Caki2 (cell line): ENCODE measurements around the gene METAP1. TPM values are rescaled to one million over a fixed set of nuclear protein-coding genes. Genes with fewer than 3 reads are reported as not detected.
A peak's percentile ranks its signal among the peaks of the same experiment; 100 is the strongest.
"Not testable (repeated sequence)": the region's sequence is repeated elsewhere in the genome, so short reads cannot be mapped to it uniquely, and the experiment has no call there.

Experiments used
- DNase-seq: peaks from one replicate; pipeline ENCODE4 v3.0.0-alpha.2; 2015; ENCODE audit warnings: low read depth
- in situ Hi-C: cut with HindIII; loops from 2 replicates; pipeline ENCODE4 v1.10.0; 2016; ENCODE audit warnings: low sequenced_read_pairs, low pct_unique_long_range_greater_than_20kb, mixed read lengths
- total RNA-seq: library from RNA; depleted of rRNA; stranded (reverse); fragments of >200 nt; shearing (Covaris generic); gene quantifications from 2 replicates; pipeline ENCODE4 v1.2.3, GENCODE V29; 2014; ENCODE audit warnings: low replicate concordance

The METAP1 gene
- total RNA-seq, 1 experiment from 2014 or later = 65.5 TPM

GRCh38 chr4:98994474-98995182 lies 893 bp upstream of the METAP1 start:
- no peak for DNase-seq
- in situ Hi-C loops = no loop called here

- in situ Hi-C loops = no loop called here
- DNase-seq = peak; percentile 45
Measured at GRCh38 chr4:98996056-98996764, 689 bp downstream of the METAP1 start.

GRCh38 chr4:98996765-98997068 lies 1.2 kb downstream of the METAP1 start:
- DNase-seq = no peak
- in situ Hi-C loops = no loop called here

- DNase-seq = no peak
- in situ Hi-C loops = no loop called here
Measured at GRCh38 chr4:98997166-98997565, 1.6 kb downstream of the METAP1 start.

- in situ Hi-C loops = no loop called here
- DNase-seq = no peak
Measured at GRCh38 chr4:98998551-98998950, 3.0 kb downstream of the METAP1 start.

- in situ Hi-C loops = no loop called here
- no peak for DNase-seq
Measured at GRCh38 chr4:99002279-99002678, 6.8 kb downstream of the METAP1 start.

GRCh38 chr4:99008051-99008450 lies 12.5 kb downstream of the METAP1 start:
- in situ Hi-C loops = no loop called here
- no peak for DNase-seq

GRCh38 chr4:99011910-99012309 lies 16.4 kb downstream of the METAP1 start:
- in situ Hi-C loops = no loop called here
- DNase-seq = no peak

- in situ Hi-C loops = no loop called here
- DNase-seq = no peak
Measured at GRCh38 chr4:99013402-99013843, 17.9 kb downstream of the METAP1 start.

- in situ Hi-C loops = no loop called here
- no peak for DNase-seq
Measured at GRCh38 chr4:99013884-99014523, 18.5 kb downstream of the METAP1 start.

- no peak for DNase-seq
- in situ Hi-C loops = no loop called here
Measured at GRCh38 chr4:99021386-99021785, 25.9 kb downstream of the METAP1 start.

GRCh38 chr4:99022566-99022965 lies 27.0 kb downstream of the METAP1 start:
- in situ Hi-C loops = no loop called here
- no peak for DNase-seq

GRCh38 chr4:99023800-99024251 lies 28.3 kb downstream of the METAP1 start:
- in situ Hi-C loops, DNase-seq: not testable (repeated sequence)

- no peak for DNase-seq
- in situ Hi-C loops = no loop called here
Measured at GRCh38 chr4:99024481-99025275, 29.2 kb downstream of the METAP1 start.

- in situ Hi-C loops = no loop called here
- DNase-seq = no peak
Measured at GRCh38 chr4:99025506-99025905, 30.0 kb downstream of the METAP1 start.

- in situ Hi-C loops = no loop called here
Measured at GRCh38 chr4:99027304-99027703, 31.8 kb downstream of the METAP1 start.

GRCh38 chr4:99028187-99028586 lies 32.7 kb downstream of the METAP1 start:
- peak; percentile 13 for DNase-seq
- in situ Hi-C loops = no loop called here

More at GRCh38 chr4:99027304-99027703, 31.8 kb downstream of the METAP1 start:
- DNase-seq = no peak

- DNase-seq = no peak
- in situ Hi-C loops = no loop called here
Measured at GRCh38 chr4:99029018-99029735, 33.7 kb downstream of the METAP1 start.
